MM.1S (cell line): ENCODE measurements around the gene TSPAN17.
"Not testable (repeated sequence)": the region's sequence is repeated elsewhere in the genome, so short reads cannot be mapped to it uniquely, and the experiment has no call there.

Experiments
- DNase-seq: peaks from one replicate; pipeline ENCODE4 v3.0.0-alpha.2; 2015
- H2AFZ ChIP-seq: fragments of 300-600 bp; sonication (generic); 2 replicates; pipeline ENCODE4 v1.6.0; 2016; ENCODE audit warnings: antibody characterized with exemption, low read length
- H3F3A ChIP-seq: fragments of 300-600 bp; sonication (generic); 2 replicates; pipeline ENCODE4 v1.6.1; 2016; ENCODE audit warnings: mild to moderate bottlenecking, antibody characterized with exemption, low read length, moderate library complexity, mixed read lengths; ENCODE audit not compliant: insufficient read depth
- H3K27ac ChIP-seq: fragments of 300-600 bp; sonication (generic); 2 replicates; pipeline ENCODE4 v1.5.1; 2016; ENCODE audit warnings: mild to moderate bottlenecking, low read length
- H3K27me3 ChIP-seq: fragments of 300-600 bp; sonication (generic); replicated peaks from 2 replicates; pipeline ENCODE4 v1.6.0; 2016; ENCODE audit warnings: low read length; ENCODE audit not compliant: insufficient read depth
- H3K36me3 ChIP-seq: fragments of 300-600 bp; sonication (generic); replicated peaks from 2 replicates; pipeline ENCODE4 v1.6.1; 2016; ENCODE audit warnings: mild to moderate bottlenecking, low read length, mixed read lengths; ENCODE audit not compliant: insufficient read depth
- H3K4me1 ChIP-seq: fragments of 300-600 bp; sonication (generic); 2 replicates; pipeline ENCODE4 v1.6.1; 2016; ENCODE audit warnings: low read length, mixed read lengths
- H3K4me2 ChIP-seq: fragments of 300-600 bp; sonication (generic); 2 replicates; pipeline ENCODE4 v1.6.0; 2016; ENCODE audit warnings: low read depth, low read length
- H3K4me3 ChIP-seq: fragments of 300-600 bp; sonication (generic); 2 replicates; pipeline ENCODE4 v1.5.1; 2016; ENCODE audit warnings: low read length, mixed read lengths
- H3K79me2 ChIP-seq: fragments of 300-600 bp; sonication (generic); 2 replicates; pipeline ENCODE4 v1.6.1; 2016; ENCODE audit warnings: mixed run types, low read length, mixed read lengths
- H3K9ac ChIP-seq: fragments of 300-600 bp; sonication (generic); 2 replicates; pipeline ENCODE4 v1.6.1; 2016; ENCODE audit warnings: low read length, mixed read lengths
- H3K9me2 ChIP-seq: fragments of 300-600 bp; sonication (generic); replicated peaks from 2 replicates; pipeline ENCODE4 v1.6.1; 2016; ENCODE audit warnings: mild to moderate bottlenecking, low read length, mixed read lengths; ENCODE audit not compliant: insufficient read depth
- H3K9me3 ChIP-seq: fragments of 300-600 bp; sonication (generic); replicated peaks from 2 replicates; pipeline ENCODE4 v1.6.1; 2016; ENCODE audit warnings: mild to moderate bottlenecking, low read length, mixed read lengths; ENCODE audit not compliant: insufficient read depth
- H4K20me1 ChIP-seq: fragments of 300-600 bp; sonication (generic); 2 replicates; pipeline ENCODE4 v1.6.1; 2016; ENCODE audit warnings: mild to moderate bottlenecking, low read length, moderate library complexity, mixed read lengths; ENCODE audit not compliant: insufficient read depth
- CTCF ChIP-seq: fragments of 300-600 bp; sonication (generic); IDR thresholded peaks from 2 replicates; pipeline ENCODE4 v1.5.1; 2016; ENCODE audit warnings: antibody characterized with exemption, low read length, mixed read lengths
- EZH2 ChIP-seq: fragments of 300-600 bp; sonication (generic); optimal IDR thresholded peaks from 2 replicates; pipeline ENCODE3; 2017; ENCODE audit warnings: low read depth, mild to moderate bottlenecking, antibody characterized with exemption, low read length, mixed read lengths
- EZH2phosphoT487 ChIP-seq: fragments of 300-600 bp; sonication (generic); IDR thresholded peaks from 2 replicates; pipeline ENCODE4 v1.6.1; 2018; ENCODE audit warnings: antibody characterized with exemption, low read length

The TSPAN17 gene

DNA sequence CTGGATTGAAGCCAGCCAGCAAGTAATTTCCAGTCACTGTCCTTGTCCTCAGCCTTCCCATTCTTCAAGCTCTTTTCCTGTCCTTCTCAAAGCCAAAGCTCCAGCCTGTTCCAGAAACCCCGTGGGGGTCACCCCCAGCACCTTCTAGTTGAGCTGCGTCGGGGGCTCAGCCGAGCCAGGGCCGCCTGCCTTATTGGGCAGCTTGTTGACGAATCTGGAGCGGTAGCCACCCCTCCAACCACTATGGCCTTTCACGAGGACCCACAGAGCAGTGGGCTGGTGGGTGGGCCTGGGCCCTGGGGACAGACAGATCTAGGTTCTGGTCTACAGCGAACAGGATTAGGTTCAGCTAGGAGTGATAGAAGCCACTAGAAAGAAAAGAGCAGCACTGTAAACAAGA, 47.3 kb downstream of the TSPAN17 start:
- DNase-seq = no peak
- Histone ChIP-seq H2AFZ (no peak overlapping the region), H3K27ac (no peak overlapping the region), H3K9me2 (no peaks in the 10 kb centered on the region), H3K36me3 (no peaks in the 10 kb centered on the region), H3K9ac (no peak overlapping the region), H3K4me1 (no peaks in the 10 kb centered on the region), H3K4me3 (no peak overlapping the region), H3F3A (no peaks in the 10 kb centered on the region), H4K20me1 (no peaks in the 10 kb centered on the region), H3K27me3 (peaks cover 94% of the 10 kb centered on the region), H3K79me2 (no peaks in the 10 kb centered on the region), H3K9me3 (no peaks in the 10 kb centered on the region), H3K4me2 (no peak overlapping the region)
- no peak for TF ChIP-seq EZH2phosphoT487
- TF ChIP-seq CTCF = no peak
- TF ChIP-seq EZH2 = no peak

GRCh38 chr5:176695073-176695472, 47.8 kb downstream of the TSPAN17 start:
- TF ChIP-seq EZH2 = no peak
- Histone ChIP-seq H3F3A (no peaks in the 10 kb centered on the region), H2AFZ (no peak overlapping the region), H3K9me2 (no peaks in the 10 kb centered on the region), H3K27me3 (peaks cover 94% of the 10 kb centered on the region), H3K27ac (no peak overlapping the region), H3K4me2 (no peak overlapping the region), H3K9me3 (no peaks in the 10 kb centered on the region), H3K79me2 (no peaks in the 10 kb centered on the region), H3K36me3 (no peaks in the 10 kb centered on the region), H3K4me1 (no peaks in the 10 kb centered on the region), H3K9ac (no peak overlapping the region), H3K4me3 (no peak overlapping the region), H4K20me1 (no peaks in the 10 kb centered on the region)
- no peak for DNase-seq

DNA sequence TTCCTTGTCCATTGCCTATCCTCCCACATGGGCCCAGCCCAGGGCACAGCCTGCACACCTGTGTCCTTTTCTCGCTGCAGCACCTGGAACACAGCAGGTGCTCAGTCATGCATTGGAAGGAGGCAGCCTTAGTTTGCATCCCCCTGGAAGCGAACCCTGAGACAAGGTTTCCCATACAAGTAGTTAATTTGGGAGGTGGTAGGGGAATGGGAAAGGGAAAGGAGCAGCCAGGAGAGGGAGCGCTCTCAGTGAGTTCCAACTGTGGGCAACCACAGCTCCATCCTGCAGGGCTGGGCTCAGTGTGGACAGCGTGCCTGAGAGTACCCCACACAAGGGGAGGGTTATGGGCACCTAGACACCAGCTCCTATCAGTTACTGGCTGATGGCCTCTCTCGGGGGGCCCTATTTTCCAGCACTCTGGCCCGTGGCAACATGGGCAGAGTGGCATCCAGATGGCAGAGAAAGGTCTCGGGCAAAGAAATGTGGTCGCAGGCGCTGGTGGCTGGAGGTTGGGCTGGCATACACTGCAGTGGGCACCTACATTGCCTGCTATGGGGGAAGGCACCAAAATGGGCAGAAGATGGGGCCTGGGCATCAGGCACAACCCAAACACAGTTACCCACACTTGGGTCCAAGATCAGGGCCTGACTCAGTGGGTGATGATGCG, 50.1 kb downstream of the TSPAN17 start:
- no peak overlapping the region for H3K27ac ChIP-seq
- no peaks in the 10 kb centered on the region for H3K36me3 ChIP-seq
- H3K9me2 ChIP-seq = no peaks in the 10 kb centered on the region
- H2AFZ ChIP-seq = no peak overlapping the region
- no peak overlapping the region for H3K4me3 ChIP-seq
- no peak for DNase-seq
- peaks cover 98% of the 10 kb centered on the region for H3K27me3 ChIP-seq
- no peaks in the 10 kb centered on the region for H3F3A ChIP-seq
- no peak overlapping the region for H3K9ac ChIP-seq
- no peak overlapping the region for H3K4me2 ChIP-seq
- no peaks in the 10 kb centered on the region for H4K20me1 ChIP-seq
- H3K4me1 ChIP-seq = no peaks in the 10 kb centered on the region
- no peaks in the 10 kb centered on the region for H3K9me3 ChIP-seq
- no peaks in the 10 kb centered on the region for H3K79me2 ChIP-seq
- no peak for TF ChIP-seq EZH2
- no peak for TF ChIP-seq EZH2phosphoT487
- no peak for TF ChIP-seq CTCF

DNA sequence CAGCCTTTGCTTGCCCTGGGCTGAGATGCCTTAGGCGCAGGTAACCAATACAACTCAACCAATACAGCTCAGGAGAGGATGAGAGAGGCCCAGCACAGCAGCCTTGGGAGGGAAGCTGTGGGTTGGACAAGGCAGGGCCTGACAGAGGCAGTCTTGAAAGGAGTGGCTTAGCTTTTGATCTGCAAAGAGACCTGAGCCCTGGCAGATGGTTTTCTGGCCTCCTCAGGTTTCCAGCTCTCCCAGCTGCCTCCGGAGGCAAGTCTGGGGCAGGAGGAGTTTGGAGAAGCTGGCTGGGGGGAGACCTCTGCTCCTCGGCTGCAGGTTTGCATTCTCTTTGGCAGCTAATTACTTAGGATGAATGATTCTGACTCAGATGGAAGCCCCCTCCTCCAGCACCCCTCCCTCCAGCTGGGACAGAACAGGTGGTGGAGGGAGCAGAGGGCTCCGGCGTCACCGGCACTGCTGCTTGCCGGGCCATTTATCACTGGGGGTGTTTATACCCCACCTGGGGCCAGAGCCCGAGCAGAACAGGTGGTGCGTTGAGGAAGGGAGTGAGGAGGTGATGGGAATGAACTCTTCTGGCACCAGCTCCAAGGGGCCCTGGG, 50.8 kb downstream of the TSPAN17 start:
- Histone ChIP-seq H3K27me3 (peaks cover 98% of the 10 kb centered on the region), H3K79me2 (no peaks in the 10 kb centered on the region), H3K4me3 (no peak overlapping the region), H3K36me3 (no peaks in the 10 kb centered on the region), H3K27ac (no peak overlapping the region), H3K9me2 (no peaks in the 10 kb centered on the region), H3K9me3 (no peaks in the 10 kb centered on the region), H4K20me1 (no peaks in the 10 kb centered on the region), H3F3A (no peaks in the 10 kb centered on the region), H3K4me1 (no peaks in the 10 kb centered on the region), H2AFZ (no peak overlapping the region), H3K4me2 (no peak overlapping the region), H3K9ac (no peak overlapping the region)
- no peak for TF ChIP-seq EZH2phosphoT487
- no peak for TF ChIP-seq EZH2
- TF ChIP-seq CTCF = no peak
- no peak for DNase-seq

DNA sequence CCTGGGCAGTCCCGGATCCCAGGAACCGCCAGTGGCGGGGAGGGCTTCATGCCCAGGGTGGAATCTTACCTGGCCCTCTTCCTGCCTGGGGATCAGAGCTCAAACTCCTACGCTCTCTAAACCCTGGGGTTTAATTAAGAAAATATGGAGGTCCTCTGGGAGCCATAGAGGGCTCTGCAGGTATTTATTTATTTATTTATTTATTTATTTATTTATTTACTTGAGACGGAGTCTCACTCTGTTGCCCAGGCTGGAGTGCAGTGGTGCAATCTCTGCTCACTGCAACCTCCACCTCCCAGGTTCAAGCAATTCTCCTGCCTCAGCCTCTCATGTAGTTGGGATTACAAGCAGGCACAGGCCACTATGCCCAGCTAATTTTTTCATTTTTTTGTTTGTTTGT, 52.2 kb downstream of the TSPAN17 start:
- not testable (repeated sequence) for H3K4me1 ChIP-seq, H3K9ac ChIP-seq

More for the DNA sequence above, 52.2 kb downstream of the TSPAN17 start:
- not testable (repeated sequence) for H3K4me2 ChIP-seq, H2AFZ ChIP-seq, H3K4me3 ChIP-seq, H3K27ac ChIP-seq, H3F3A ChIP-seq, H3K9me3 ChIP-seq, H3K36me3 ChIP-seq, DNase-seq, H3K79me2 ChIP-seq, H4K20me1 ChIP-seq, H3K9me2 ChIP-seq
- peaks cover 98% of the 10 kb centered on the region for H3K27me3 ChIP-seq
